GM18508 (cell line): ENCODE measurements around the gene A1BG.
"Not testable (repeated sequence)": the region's sequence is repeated elsewhere in the genome, so short reads cannot be mapped to it uniquely, and the experiment has no call there.

Experiments
- ATAC-seq: cut with Tn5 transposase; IDR thresholded peaks from one replicate; pipeline ENCODE4 v1.9.1; 2021; ENCODE audit warnings: moderate number of reproducible peaks; ENCODE audit not compliant: insufficient read depth, unreplicated experiment

Gene A1BG

DNA sequence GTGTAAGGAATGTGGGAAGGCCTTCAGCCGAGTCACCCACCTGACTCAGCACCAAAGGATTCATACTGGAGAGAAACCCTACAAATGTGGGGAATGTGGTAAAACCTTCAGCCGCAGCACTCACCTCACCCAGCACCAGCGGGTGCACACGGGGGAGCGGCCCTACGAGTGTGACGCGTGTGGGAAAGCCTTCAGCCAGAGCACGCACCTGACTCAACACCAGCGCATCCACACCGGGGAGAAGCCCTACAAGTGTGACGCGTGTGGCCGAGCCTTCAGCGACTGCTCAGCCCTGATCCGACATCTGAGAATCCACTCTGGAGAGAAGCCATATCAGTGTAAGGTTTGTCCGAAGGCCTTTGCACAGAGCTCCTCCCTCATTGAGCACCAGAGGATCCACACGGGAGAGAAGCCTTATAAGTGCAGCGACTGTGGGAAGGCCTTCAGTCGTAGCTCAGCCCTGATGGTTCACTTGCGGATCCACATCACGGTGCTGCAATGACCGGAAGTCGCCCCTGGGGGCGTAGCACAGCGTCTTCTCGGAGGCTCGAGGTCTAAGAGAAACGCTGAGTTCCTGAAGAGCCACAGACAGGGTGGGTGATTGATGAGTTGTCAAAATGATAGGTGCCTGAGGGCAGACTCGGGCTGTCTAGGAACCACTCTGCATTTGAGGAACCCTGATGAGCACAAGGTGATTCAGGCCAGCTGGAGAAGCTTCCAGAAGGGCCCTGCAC lies 14.3 kb downstream of the A1BG start:
- ATAC-seq = no peak

DNA sequence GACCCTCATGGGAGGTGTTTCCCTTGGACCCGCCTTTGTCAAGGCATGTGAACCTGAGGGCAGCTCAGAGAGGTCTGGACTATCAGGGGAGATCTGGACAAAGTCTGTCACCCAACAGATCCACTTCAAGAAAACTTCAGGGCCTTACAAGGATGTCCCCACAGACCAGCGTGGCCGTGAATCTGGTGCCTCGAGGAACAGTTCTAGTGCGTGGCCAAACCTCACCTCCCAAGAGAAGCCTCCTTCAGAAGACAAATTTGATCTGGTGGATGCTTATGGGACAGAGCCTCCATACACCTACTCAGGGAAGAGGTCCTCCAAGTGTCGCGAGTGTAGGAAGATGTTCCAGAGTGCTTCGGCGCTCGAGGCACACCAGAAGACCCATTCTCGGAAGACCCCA lies 15.0 kb downstream of the A1BG start:
- no peak for ATAC-seq

DNA sequence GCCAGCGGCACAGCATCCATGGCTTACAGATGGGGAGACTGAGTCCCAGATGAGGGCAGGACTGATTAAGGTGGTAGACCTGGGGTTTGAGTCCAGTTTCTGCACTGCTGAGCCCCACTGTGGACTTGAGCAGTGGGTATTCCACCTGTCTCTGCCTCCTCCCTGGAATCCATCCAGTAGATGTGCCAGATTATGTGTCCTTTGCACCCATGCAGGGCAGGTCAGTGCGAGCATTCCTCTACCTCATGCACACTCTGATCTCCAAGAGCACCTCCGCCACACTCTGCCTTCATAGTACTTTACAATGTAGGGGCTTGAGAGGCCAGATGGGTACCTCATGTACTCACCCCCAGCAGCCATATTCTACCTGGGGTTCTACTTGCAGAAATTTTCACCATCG lies 16.5 kb downstream of the A1BG start:
- ATAC-seq = no peak

DNA sequence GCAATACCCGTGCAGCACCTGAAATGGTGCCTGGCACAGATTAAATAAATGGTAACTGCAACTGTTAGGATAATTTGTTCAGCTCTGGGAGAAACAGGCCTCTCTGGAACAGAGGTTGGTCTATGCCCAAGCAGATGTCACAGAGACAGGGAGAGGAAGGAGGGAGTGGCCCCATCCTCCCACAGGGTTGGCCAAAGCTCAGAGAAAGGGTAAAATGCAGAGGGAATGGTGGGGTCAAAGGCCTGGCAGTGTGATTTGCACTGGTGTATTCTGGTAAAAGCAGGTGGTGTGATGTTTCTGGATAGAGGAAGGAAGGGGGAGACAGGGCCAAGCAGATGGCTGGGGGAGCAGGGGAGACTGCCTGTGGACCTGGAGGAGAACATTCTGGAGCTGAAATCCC lies 17.1 kb downstream of the A1BG start:
- no peak for ATAC-seq

DNA sequence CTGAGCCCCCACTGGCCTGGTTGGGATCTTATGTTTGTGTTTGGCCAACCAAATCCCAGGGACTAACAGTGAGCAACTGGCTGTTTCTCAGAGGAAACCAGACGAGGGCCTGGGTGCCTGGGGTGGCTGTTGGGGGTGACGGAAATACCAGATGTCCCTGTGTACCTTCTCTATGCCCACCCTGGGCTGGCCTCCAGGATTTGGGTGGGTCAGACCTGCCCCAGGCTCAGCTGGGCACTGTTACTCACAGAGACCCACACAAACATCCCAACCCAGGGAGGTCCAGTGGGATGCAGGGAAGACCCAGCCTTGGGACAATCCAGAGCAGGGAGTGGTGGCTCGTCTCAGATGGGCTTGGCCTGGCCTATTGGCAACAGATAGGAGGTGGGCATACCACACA lies 17.7 kb downstream of the A1BG start:
- ATAC-seq = no peak

DNA sequence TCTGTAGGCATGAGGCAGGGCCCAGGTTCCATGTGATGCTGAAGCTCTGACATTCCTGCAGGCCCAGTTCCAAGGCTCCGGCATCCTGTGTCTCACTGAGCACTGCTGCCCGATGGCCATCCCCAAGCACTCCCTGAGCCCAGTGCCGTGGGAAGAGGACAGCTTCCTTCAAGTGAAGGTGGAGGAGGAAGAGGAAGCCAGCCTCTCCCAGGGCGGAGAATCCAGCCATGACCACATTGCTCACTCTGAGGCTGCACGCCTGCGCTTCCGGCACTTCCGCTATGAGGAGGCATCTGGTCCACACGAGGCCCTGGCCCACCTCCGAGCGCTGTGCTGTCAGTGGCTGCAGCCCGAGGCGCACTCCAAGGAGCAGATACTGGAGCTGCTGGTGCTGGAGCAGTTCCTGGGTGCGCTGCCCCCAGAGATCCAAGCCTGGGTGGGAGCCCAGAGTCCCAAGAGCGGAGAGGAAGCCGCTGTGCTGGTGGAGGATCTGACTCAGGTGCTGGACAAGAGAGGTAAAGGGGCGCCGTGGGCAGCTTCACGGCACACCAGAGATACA lies 18.5 kb downstream of the A1BG start:
- ATAC-seq = no peak

DNA sequence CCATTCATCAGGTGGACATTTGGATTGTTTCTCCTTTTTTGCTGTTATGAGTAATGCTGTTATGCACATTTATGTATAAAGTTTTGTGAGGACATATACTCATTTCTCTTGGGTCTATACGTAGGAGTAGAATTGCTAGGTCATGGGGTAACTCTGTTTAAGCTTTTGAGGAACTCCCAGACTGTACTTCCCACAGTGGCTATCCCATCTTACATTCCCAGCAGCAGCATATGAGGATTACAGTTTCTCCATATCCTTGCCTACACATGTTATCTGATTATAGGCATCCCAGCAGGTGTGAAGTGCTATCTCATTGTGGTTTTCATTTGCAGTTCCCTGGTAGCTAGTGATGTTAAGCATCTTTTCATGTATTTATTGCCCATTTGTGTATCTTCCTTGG lies 20.6 kb downstream of the A1BG start:
- no peak for ATAC-seq

DNA sequence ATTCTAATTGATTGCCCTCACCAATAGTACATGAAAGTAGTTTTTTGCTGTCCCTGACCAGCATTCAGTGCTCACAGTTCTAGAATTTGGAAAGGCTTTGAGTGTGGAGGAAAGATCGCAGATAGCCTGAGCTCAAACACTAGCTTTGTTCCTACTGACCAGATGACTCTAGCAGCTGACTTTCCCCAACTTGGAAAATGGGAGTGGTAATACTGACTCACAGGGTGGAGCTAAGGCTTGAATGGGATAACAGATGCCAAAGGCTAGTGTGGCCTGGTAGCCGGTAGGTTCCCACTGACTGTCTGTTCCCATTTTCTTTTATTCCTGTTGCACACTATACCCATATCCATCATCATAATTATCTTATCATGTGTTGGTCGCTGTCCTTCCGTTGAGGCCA lies 22.8 kb downstream of the A1BG start:
- ATAC-seq = no peak

DNA sequence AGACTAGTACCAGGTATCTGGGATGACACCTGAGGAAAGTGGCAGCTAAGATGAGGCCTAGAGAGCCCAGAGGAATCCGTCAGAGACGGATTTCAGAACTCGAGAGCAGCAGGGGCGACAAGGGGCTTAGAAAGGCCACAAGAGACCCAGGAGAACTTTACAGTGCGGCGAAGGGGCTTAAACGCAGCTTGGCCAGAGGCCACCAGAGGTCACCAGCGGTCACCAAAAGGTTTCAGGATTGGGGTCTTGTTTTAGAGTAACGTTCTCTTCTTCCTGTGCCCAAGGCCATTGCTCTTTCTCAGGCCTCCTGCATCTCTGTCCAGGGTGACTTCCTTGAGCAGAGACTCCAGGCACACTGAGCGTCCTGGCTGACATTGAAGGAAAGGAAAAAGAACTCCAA lies 24.3 kb downstream of the A1BG start:
- no peak for ATAC-seq

DNA sequence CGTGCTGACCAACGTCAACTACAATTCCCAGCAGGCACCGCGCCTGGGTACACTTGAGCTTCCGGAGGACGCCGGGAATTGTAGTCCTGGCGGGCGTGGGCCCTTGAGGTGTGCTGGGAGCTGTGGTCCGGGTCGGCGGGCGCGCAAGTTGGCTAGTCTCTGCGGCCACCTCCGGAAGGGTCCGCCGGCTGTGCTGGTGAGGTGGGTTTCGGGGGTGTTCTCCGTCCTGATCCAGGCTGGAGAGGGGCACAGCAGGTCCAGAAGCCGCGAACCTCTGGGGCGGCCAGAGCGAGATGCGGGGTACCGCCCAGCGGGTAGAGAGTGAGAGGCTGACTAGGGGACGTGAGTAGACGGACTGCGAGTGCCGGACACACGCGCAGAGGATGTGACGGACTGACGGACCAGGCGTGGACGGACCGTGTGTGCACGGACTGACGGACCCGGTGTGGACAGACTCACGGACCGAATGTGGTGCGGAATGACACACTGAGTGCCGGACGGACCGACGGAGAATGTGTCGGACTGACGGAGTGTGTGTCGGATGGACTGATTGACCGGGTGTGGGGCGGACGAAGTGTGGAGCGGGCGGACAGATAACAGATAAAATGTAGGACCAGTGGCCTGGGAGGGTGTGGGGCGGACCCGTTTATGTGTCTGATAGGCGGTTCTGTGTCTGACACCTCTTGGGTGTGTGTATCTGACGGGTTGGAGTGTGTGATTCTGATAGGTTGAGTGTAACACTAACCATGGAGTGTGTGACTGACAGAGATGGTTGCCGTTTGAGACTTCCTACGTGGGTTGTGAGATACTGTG lies 26.2 kb downstream of the A1BG start, which contains the start of gene ZSCAN22:
TSS of gene ZSCAN22 (plus strand) at position 81 of the 813 bp plus-strand sequence. CDS start 7,809 bp downstream, outside the sequence.
- peak; percentile 74 for ATAC-seq

DNA sequence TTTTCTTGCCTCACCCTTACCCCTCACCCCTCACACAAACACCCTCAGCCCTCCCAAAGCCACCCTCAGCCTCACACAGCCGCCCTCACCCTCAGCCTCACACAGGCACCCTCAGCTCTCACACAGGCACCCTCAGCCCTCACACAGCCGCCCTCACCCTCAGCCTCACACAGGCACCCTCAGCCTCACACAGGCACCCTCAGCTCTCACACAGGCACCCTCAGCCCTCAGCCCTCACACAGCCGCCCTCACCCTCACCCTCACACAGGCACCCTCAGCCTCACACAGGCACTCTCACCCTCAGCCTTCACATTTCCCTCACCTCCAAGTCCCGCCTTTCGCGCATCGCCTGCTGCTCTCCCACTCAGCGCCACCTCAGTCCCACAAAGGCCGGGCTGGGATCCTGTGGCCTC lies 26.8 kb downstream of the A1BG start:
- no peak for ATAC-seq

DNA sequence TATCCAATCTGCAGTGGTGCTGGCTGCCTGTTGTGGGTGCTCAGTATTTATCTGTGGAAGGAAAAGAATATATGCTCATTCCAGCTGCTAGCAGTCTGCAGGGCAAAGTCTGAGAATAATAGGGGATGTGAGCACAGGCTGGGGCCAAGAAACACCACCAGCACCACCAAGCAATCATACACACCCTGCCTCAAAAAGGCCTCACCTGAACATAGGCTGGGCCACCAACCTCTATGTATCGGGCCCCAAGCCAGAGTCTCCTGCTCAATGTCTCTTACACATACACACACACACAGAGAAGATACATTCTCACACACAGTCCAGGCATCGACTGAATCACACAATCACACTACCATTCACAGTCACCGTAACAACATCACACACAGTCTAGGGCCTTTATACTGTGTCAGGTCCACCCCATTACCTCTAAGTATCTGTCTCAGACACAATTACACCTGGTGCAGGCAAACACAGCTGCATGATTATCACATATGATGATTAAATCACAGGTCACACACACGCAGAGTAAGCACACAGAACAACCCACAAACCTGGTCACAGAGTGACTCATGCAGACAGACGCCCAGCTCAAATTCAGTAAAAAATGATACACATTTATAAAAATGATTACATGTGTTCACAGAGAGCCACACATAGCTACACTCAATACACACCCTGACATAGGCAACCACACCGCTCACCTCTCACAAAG lies 27.8 kb downstream of the A1BG start:
- no peak for ATAC-seq

DNA sequence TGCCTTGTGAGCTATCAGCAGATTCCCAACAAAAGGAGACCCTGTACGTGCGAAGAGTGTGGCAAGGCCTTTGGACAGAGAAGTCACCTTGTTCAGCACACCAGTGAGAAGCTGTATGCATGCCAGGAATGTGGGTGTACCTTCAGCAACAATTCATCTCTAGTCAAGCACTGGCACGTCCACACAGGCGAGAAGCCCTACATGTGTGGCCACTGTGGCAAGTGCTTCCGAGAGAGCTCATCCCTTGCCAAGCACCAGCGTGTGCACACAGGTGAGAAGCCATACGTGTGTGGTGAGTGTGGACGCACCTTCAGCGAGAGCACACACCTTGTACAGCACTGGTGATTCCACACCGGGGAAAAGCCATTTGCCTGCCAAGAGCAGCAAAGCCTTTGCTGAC lies 34.1 kb downstream of the A1BG start:
- no peak for ATAC-seq

DNA sequence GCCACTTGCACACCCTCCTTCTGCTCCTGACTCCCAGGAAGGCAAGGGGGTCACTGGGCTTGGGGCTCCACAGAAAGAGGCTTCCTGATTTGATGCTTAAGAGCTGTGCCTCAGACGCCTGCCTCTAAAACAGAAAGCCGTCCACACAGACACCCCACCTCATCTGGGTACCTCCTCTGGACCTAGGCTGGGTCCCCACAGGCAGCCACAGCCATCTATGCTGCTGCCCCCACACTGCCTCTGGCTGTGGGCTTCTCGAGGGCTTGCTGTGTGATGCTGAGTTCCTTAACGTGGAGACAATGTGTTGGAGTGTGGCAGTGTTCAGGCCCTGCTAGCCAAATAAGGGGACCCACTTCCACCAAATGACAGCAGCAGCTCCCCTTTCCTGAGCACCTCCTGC lies 35.0 kb downstream of the A1BG start:
- no peak for ATAC-seq

DNA sequence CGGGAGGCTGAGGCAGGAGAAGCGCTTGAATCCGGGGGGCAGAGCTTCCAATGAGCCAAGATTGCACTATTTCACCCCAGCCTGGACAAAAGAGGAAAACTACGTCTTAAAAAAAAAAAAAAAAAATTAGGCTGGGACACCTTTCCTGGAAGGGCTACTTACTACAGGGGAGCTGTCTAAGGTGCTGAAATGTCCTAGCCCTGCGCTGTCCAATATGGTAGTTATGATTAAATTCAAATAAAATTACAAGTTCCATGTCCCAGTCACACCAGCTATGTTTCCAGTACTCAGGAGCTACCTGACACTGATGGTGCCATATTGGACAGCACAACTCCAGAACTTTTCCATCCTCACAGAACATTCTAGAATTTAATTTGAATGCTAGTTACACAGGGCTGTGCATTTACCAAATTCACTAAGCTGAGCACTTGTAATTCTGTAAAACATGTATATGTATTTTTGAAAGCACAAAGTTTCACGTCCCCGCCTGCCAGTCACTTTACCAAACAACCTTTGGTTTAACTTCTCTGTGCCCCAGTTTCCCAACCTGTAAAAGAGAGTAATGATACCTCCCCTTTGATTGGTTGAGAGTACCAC lies 35.7 kb downstream of the A1BG start:
- ATAC-seq = no peak

DNA sequence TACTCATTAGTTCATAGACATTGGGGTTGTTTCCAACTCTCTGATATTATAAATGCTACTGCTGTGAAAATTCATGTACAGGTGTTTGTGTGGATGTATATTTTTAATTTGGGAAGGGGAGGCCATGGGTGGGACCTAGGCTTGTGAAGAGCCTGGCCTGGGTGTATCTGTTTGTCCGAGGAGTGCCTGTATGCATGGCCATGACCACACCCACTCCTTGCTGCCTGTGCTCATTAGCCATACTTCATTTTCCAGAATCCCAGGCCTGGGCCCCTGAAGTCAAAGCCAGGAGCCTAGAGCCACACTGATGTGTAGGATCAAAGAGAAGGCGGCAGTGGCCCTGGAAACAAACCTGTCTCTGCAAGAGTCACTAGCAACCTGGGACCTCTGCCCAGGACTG lies 37.7 kb downstream of the A1BG start:
- ATAC-seq = no peak

DNA sequence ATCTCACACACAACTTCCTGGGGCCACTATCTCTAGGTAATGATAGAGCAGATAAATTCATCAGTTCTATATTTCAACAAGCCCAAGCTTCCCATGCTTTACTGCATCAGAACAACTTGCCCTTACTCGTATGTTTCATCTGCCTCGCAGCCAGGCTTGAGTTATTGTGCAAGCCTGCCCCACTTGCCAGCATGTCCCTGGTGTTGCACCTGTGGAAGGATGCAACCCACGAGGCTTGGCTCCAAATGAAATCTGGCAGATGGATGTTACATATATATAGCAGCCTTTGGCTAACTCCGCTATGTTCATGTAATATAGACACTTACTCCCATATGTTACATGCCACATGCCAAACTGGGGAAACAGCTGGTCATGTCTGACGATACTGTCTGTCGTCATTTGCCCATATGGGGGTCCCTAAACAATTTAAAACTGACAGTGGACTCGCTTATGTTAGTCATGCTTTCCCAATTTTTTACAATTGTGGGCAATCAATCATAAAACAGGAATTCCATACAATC lies 41.9 kb downstream of the A1BG start:
- no peak for ATAC-seq

DNA sequence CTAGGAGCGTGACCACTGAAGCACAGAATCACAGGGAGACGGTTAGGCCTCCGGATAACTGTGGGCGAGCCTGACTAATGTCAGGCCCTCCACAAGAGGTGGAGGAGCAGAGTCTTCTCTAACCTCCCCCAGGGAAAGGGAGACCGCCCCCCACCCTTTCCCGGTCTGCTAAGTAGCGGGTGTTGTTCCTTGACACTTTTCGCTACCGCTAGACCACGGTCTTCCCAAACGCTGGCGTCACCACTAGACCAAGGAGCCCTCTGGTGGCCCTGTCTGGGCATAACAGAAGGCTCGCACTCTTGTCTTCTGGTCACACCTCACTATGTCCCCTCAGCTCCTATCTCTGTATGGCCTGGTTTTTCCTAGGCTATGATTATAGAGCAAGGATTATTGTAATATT lies 42.6 kb downstream of the A1BG start:
- not testable (repeated sequence) for ATAC-seq

DNA sequence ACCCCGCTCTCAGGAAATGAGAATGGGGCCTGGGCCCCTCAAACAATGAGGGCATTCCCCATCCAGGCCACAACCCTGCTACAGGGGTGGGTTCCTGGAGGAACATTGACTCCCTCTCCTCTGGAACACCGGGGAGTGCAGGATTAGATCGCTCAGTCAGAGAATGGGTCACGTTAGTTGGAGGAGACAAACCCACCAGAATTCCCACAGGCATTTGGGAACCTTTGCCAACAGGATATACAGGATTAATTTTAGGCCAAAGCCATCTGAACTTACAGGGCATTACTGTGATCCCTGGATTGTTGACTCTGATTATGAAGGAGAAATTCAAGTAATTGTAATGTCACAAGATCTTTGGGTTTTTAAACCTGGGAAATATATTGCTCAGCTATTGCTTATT lies 45.6 kb downstream of the A1BG start:
- ATAC-seq = no peak

DNA sequence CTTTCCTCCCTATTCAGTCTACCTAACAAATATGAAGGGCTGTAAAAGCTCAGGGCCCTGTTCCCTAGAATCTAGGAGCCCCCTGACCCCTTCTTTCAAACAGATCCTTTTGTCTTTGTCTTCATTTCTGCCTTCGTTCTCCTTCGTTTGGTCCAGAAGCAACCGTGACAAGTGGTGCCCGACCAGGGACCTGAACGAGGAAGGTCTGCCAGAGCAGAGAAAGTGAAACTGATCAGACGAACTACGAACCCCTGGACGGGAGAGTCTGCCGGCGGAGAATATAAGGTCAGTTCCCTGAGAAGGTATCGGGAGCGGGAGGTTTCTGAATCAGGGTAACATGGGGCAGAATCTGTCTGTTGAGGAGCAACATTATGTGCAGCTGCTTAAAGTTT lies 47.4 kb downstream of the A1BG start:
- no peak for ATAC-seq
